Endothelial cell of umbilical vein (primary cell): ENCODE measurements around the gene SCARF1. TPM values are rescaled to one million over a fixed set of nuclear protein-coding genes. Genes with fewer than 3 reads are reported as not detected.

Source experiments
- Bru-seq: library from RNA; stranded (reverse); fragments of 400-500 nt; gene quantifications from one replicate; lab custom pipeline; 2021; lab: Mats Ljungman, UMichigan
- BruChase-seq, 2 experiments: library from RNA; stranded (reverse); fragments of 400-500 nt; gene quantifications; one replicate each; lab custom pipeline; 2021; lab: Mats Ljungman, UMichigan
- BruUV-seq: library from RNA; stranded (reverse); fragments of 400-500 nt; replicated peaks from 2 replicates; lab custom pipeline; 2021; lab: Mats Ljungman, UMichigan
- CTCF ChIA-PET: fragments of 300-600, 350-600 bp; sonication (Branson Sonifier 250); formaldehyde crosslinking; loops from one replicate; lab custom pipeline; 2021; ENCODE audit warnings: antibody characterized with exemption, inconsistent platforms; lab: Charles Lee
- POLR2A ChIA-PET: fragments of 300-600, 350-600 bp; sonication (Branson Sonifier 250); formaldehyde crosslinking; loops from one replicate; lab custom pipeline; 2021; ENCODE audit warnings: antibody characterized with exemption, inconsistent platforms; lab: Charles Lee
- DNase-seq: peaks from one replicate; pipeline ENCODE4 v3.0.0-alpha.2; 2011; ENCODE audit warnings: low read depth, low spot score
- FAIRE-seq: peaks from 2 replicates; lab custom pipeline; 2011; peaks lifted over from hg19 to GRCh38; lab: Jason Lieb, UNC
- H2AFZ ChIP-seq: 2 replicates; pipeline ENCODE4 v1.6.0; 2012; ENCODE audit warnings: low read depth, low read length, control low read depth, inconsistent platforms
- H3K27ac ChIP-seq: 2 replicates; pipeline ENCODE4 v1.5.1; 2011; ENCODE audit warnings: low read depth, mild to moderate bottlenecking, control low read depth, low read length, moderate library complexity; ENCODE audit not compliant: insufficient read depth
- H3K27me3 ChIP-seq, 2 experiments: 2 replicates each; pipeline versions ENCODE4 v1.6.0 to v1.6.1; 2011; ENCODE audit warnings: low read length in 2 of 2, mixed read lengths in 1 of 2; ENCODE audit not compliant: control insufficient read depth in 2 of 2, insufficient read depth in 2 of 2
- H3K36me3 ChIP-seq, 2 experiments: 2 replicates in 1 of 2; 3 replicates in 1 of 2; pipeline ENCODE4 v1.5.1; 2011; ENCODE audit warnings: low read length in 2 of 2, mild to moderate bottlenecking in 1 of 2, moderate library complexity in 1 of 2; ENCODE audit not compliant: control insufficient read depth in 2 of 2, insufficient read depth in 2 of 2; ENCODE audit errors: extremely low read depth in 1 of 2
- H3K4me1 ChIP-seq: 3 replicates; pipeline ENCODE4 v1.5.1; 2011; ENCODE audit warnings: mild to moderate bottlenecking, low read length; ENCODE audit not compliant: control insufficient read depth, insufficient read depth; ENCODE audit errors: extremely low read depth
- H3K4me2 ChIP-seq: 2 replicates; pipeline ENCODE4 v1.6.1; 2011; ENCODE audit warnings: low read length, control low read depth, mixed read lengths; ENCODE audit not compliant: insufficient read depth
- H3K4me3 ChIP-seq, 3 experiments: fragments of 200-600 bp in 1 of 3; sonication (generic), shearing (Covaris generic) in 1 of 3; replicated peaks in 1 of 3; 2 replicates each; pipeline ENCODE4 v1.5.1; 2011 to 2016; ENCODE audit warnings: control low read depth in 3 of 3, low read length in 3 of 3, mild to moderate bottlenecking in 2 of 3, inconsistent platforms in 1 of 3, low read depth in 1 of 3, moderate library complexity in 1 of 3; ENCODE audit not compliant: insufficient read depth in 1 of 3
- H3K79me2 ChIP-seq: 2 replicates; pipeline ENCODE4 v1.6.0; 2012; ENCODE audit warnings: low read length, inconsistent platforms; ENCODE audit not compliant: control insufficient read depth, insufficient read depth
- H3K9ac ChIP-seq: replicated peaks from 2 replicates; pipeline ENCODE3; 2011; ENCODE audit warnings: low read length, control low read depth; ENCODE audit not compliant: insufficient read depth; ENCODE audit errors: extremely low read depth
- H3K9me1 ChIP-seq: replicated peaks from 3 replicates; pipeline ENCODE4 v1.6.0; 2011; ENCODE audit warnings: mild to moderate bottlenecking, low read length; ENCODE audit not compliant: control insufficient read depth, insufficient read depth; ENCODE audit errors: extremely low read depth
- H3K9me3 ChIP-seq: replicated peaks from 2 replicates; pipeline ENCODE4 v1.5.1; 2012; ENCODE audit warnings: low read length, inconsistent platforms; ENCODE audit not compliant: control insufficient read depth, insufficient read depth
- H4K20me1 ChIP-seq: replicated peaks from 2 replicates; pipeline ENCODE3; 2011; ENCODE audit warnings: mild to moderate bottlenecking, low read length; ENCODE audit not compliant: control insufficient read depth, insufficient read depth; ENCODE audit errors: extremely low read depth
- CTCF ChIP-seq, 2 donors: IDR thresholded peaks; 1 replicate in 1 of 2; 2 replicates in 1 of 2; pipeline ENCODE4 v1.5.1; 2011; ENCODE audit warnings: low read length in 2 of 2, mild to moderate bottlenecking in 2 of 2, moderate library complexity in 2 of 2, control low read depth in 1 of 2, inconsistent platforms in 1 of 2, low read depth in 1 of 2; ENCODE audit not compliant: insufficient read depth in 1 of 2; ENCODE audit errors: extremely low read depth in 1 of 2
- EZH2 ChIP-seq: IDR thresholded peaks from 2 replicates; pipeline ENCODE4 v1.6.1; 2012; ENCODE audit warnings: borderline replicate concordance, low read depth, mild to moderate bottlenecking, moderate library complexity, low read length, inconsistent platforms; ENCODE audit not compliant: severe bottlenecking
- FOS ChIP-seq: IDR thresholded peaks from 2 replicates; pipeline ENCODE4 v1.6.1; 2011; ENCODE audit warnings: mild to moderate bottlenecking, low read length, moderate library complexity, borderline replicate concordance; ENCODE audit not compliant: insufficient read depth
- GATA2 ChIP-seq: IDR thresholded peaks from 2 replicates; pipeline ENCODE4 v1.7.0; 2011; ENCODE audit warnings: low read depth, mild to moderate bottlenecking, moderate library complexity, mixed read lengths, low read length; ENCODE audit not compliant: insufficient read length, insufficient read depth
- JUN ChIP-seq: IDR thresholded peaks from 2 replicates; pipeline ENCODE4 v1.6.1; 2011; ENCODE audit warnings: borderline replicate concordance, low read depth; ENCODE audit not compliant: insufficient read length, insufficient read depth
- MAX ChIP-seq: IDR thresholded peaks from 2 replicates; pipeline ENCODE4 v1.6.1; 2011; ENCODE audit not compliant: insufficient read depth, insufficient read length
- MYC ChIP-seq: IDR thresholded peaks from one replicate; pipeline ENCODE4 v1.6.1; 2011; ENCODE audit warnings: mild to moderate bottlenecking, low read depth, low read length
- POLR2A ChIP-seq: IDR thresholded peaks from 2 replicates; pipeline ENCODE4 v1.6.1; 2012; ENCODE audit warnings: low read depth, mild to moderate bottlenecking, control low read depth, low read length
- POLR2AphosphoS5 ChIP-seq: IDR thresholded peaks from 2 replicates; pipeline ENCODE4 v1.6.1; 2012; ENCODE audit warnings: low read depth, mild to moderate bottlenecking, control low read depth, low read length, moderate library complexity; ENCODE audit not compliant: insufficient read depth
- dilution Hi-C: fragments of 300-500 bp; cut with MboI; formaldehyde crosslinking; loops from one replicate; pipeline ENCODE4 v1.15.0; 2019; ENCODE audit warnings: low sequenced_read_pairs; ENCODE audit not compliant: extremely low pct_ligation_motif_present
- intact Hi-C: fragments of 100-400 bp; cut with micrococcal nuclease; formaldehyde crosslinking; loops from one replicate; pipeline ENCODE4 v1.10.0; 2022
- long read RNA-seq: library from polyadenylated mRNA; stranded (forward); transcript quantifications from one replicate; pipeline ENCODE4 v2.0.0, GENCODE V29; 2021
- polyA minus RNA-seq, 3 experiments: library from RNA; depleted of rRNA, polyadenylated mRNA; stranded (reverse); fragments of >200 nt; gene quantifications; 1 replicate in 1 of 3; 2 replicates in 2 of 3; pipeline ENCODE4 v1.2.3, GENCODE V29; 2011
- polyA plus RNA-seq, 4 experiments: library from polyadenylated mRNA; depleted of rRNA in 3 of 4; stranded (reverse) in 3 of 4; unstranded in 1 of 4; fragments of >200 nt; gene quantifications; 2 replicates each; pipeline versions ENCODE4 v1.2.1 to v1.2.3, GENCODE V29; 2011 to 2012; ENCODE audit warnings: missing spikeins in 1 of 4
- total RNA-seq: library from RNA; stranded (reverse); gene quantifications from 2 replicates; pipeline ENCODE4 v1.2.3, GENCODE V29; 2021

The SCARF1 gene
- total RNA-seq = 91.5 and 93.7 TPM in 2 replicates
- polyA plus RNA-seq = 52.8 and 57.8 TPM in 2 replicates
- polyA plus RNA-seq (2011; cell fraction: cytosol; rRNA removed) = 27.0 and 37.5 TPM in 2 replicates
- polyA plus RNA-seq (2011; cell fraction: nucleus; rRNA removed) = 70.0 and 70.6 TPM in 2 replicates
- 35.4 and 36.1 TPM in 2 replicates for polyA plus RNA-seq (2012)
- polyA minus RNA-seq = 28.8 and 29.1 TPM in 2 replicates
- not detected for polyA minus RNA-seq (2011; cell fraction: cytosol; rRNA and poly(A)+ RNA removed)
- polyA minus RNA-seq (2011; cell fraction: nucleus; rRNA and poly(A)+ RNA removed) = 19.8 and 29.4 TPM in 2 replicates
- Bru-seq, nascent RNA = percentile 70 among the genes with signal in this experiment
- BruChase-seq, experiment 1, labeled RNA remaining after a 6-hour chase = percentile 93 among the genes with signal in this experiment
- percentile 91 among the genes with signal in this experiment for BruChase-seq, experiment 2, labeled RNA remaining after a 2-hour chase
- long read RNA-seq, transcript SCARF1-206 (11 exons, 2,698 nt) = minor isoform, 17 of 342 reads
- long read RNA-seq, transcript SCARF1-209 (10 exons, 3,292 nt) = minor isoform, 6 of 342 reads
- long read RNA-seq, transcript SCARF1-205 (11 exons, 2,871 nt) = minor isoform, 8 of 342 reads
- long read RNA-seq, transcript SCARF1-201 (11 exons, 3,443 nt) = major isoform, 197 of 342 reads
- long read RNA-seq, partial matches to known transcripts = 28 of 342 reads
- long read RNA-seq, other reads (novel, unspliced or antisense) = 85 of 342 reads

- peak; percentile 94 for FAIRE-seq
- Histone ChIP-seq H3K9ac (peak within 1 kb of the TSS; percentile 84), H3K27ac (peak within 1 kb of the TSS; percentile 72), H4K20me1 (no peaks in the 10 kb centered on the region), H3K27me3 (no peaks in the 10 kb centered on the region), H3K4me3 (peak within 1 kb of the TSS; percentile 72 to 80 (median 78)), H3K4me2 (peak within 1 kb of the TSS; percentile 53), H3K79me2 (peaks cover 14% of the 10 kb centered on the region), H2AFZ (peak within 1 kb of the TSS; percentile 16), H3K9me1 (no peaks in the 10 kb centered on the region), H3K36me3 (peaks cover 2 to 3% of the 10 kb centered on the region in 2 experiments), H3K9me3 (no peaks in the 10 kb centered on the region), H3K4me1 (peaks cover 42% of the 10 kb centered on the region)
- POLR2A ChIA-PET = interaction anchor here (1.3 kb wide), 1 partner anchor 71 kb away, joined by 4 read pairs; no protein-coding TSS in a partner anchor
- TF ChIP-seq CTCF (IDR thresholded peaks at IDR 0.05; ENCODE audit: extremely low read depth in 1 of 2, insufficient read depth in 1 of 2, low read depth in 1 of 2, low read length in 2 of 2) = peak; percentile 3 to 11
- no peak for TF ChIP-seq FOS
- peak; percentile 93 for TF ChIP-seq POLR2AphosphoS5
- no peak for TF ChIP-seq MYC
- peak; percentile 36 for TF ChIP-seq MAX
- peak; percentile 91 for TF ChIP-seq POLR2A
- TF ChIP-seq JUN = no peak
- TF ChIP-seq GATA2 = no peak
- no peak for TF ChIP-seq EZH2
- DNase-seq = peak; percentile 88
- CTCF ChIA-PET = interaction anchor here (0.8 to 7.7 kb wide), 10 partner anchors 16 to 386 kb away, joined by 3 to 218 read pairs (median 4); partner anchors contain the start of genes PITPNA, PRPF8 and SLC43A2
- dilution Hi-C loops = no loop called here
- intact Hi-C loops = loop anchor here (1.0 kb wide), 1 partner anchor 17 kb away; the partner anchor contains the start of gene SLC43A2
- BruUV-seq = no TSS peak
Observed at GRCh38 chr17:1645207-1646171, at the start of gene SCARF1. SCARF1 (minus strand) TSS chr17:1645732; CDS start chr17:1645697, 35 bp downstream.
